ENCODE data around the gene IGFL4.

- TF ChIP-seq EZH2 (IDR thresholded peaks at IDR 0.05; ENCODE audit: borderline replicate concordance) (no peak), CTCF (IDR thresholded peaks at IDR 0.05; ENCODE audit: poor library complexity) (no peak)
These were observed 17.5 kb downstream of the IGFL4 start for GRCh38 chr19:46023311-46023779.

Measured in hepatocyte (in vitro differentiated cells).